Coronary artery (tissue), 2 donors: ENCODE results near the gene NSD1.
"Not testable (repeated sequence)": the region's sequence is repeated elsewhere in the genome, so short reads cannot be mapped to it uniquely, and the experiment has no call there.

Source experiments
- DNase-seq: peaks from one replicate; pipeline ENCODE4 v3.0.0-alpha.2; 2017; ENCODE audit warnings: low spot score
- H3K27ac ChIP-seq, 2 donors: fragments of 200-600 bp; sonication (generic); one replicate each; pipeline ENCODE4 v1.5.1; 2016 to 2019
- H3K4me3 ChIP-seq: fragments of 200-600 bp; sonication (generic); 2 replicates; pipeline ENCODE4 v1.5.1; 2016; ENCODE audit warnings: mild to moderate bottlenecking, moderate library complexity
- CTCF ChIP-seq: fragments of 200-600 bp; sonication (generic); IDR thresholded peaks from one replicate; pipeline ENCODE4 v1.5.1; 2019; ENCODE audit warnings: antibody characterized with exemption

The NSD1 gene

GRCh38 chr5:177141496-177141895 lies 7.9 kb downstream of the NSD1 start:
- DNase-seq: no peak
- Histone ChIP-seq H3K4me3 (no peak overlapping the region), H3K27ac (no peak overlapping the region)
- TF ChIP-seq CTCF: no peak

- TF ChIP-seq CTCF: no peak
- no peak for DNase-seq
- no peak overlapping the region for H3K27ac ChIP-seq
- H3K4me3 ChIP-seq: no peak overlapping the region
These were observed 8.6 kb downstream of the NSD1 start for GRCh38 chr5:177142098-177142611.

GRCh38 chr5:177142778-177143177 lies 9.2 kb downstream of the NSD1 start:
- no peak for TF ChIP-seq CTCF
- Histone ChIP-seq H3K4me3 (no peak overlapping the region), H3K27ac (no peak overlapping the region)
- DNase-seq: no peak

- TF ChIP-seq CTCF: no peak
- Histone ChIP-seq H3K27ac (no peak overlapping the region), H3K4me3 (no peak overlapping the region)
- no peak for DNase-seq
These were observed 13.5 kb downstream of the NSD1 start for GRCh38 chr5:177146891-177147638.

- H3K27ac ChIP-seq, H3K4me3 ChIP-seq, DNase-seq: not testable (repeated sequence)
These were observed 16.5 kb downstream of the NSD1 start for GRCh38 chr5:177150061-177150460.

- no peak for DNase-seq
- Histone ChIP-seq H3K27ac (no peak overlapping the region), H3K4me3 (no peak overlapping the region)
- no peak for TF ChIP-seq CTCF
These were observed 20.6 kb downstream of the NSD1 start for GRCh38 chr5:177154003-177154643.

- no peak overlapping the region for H3K4me3 ChIP-seq
- TF ChIP-seq CTCF: no peak
- no peak for DNase-seq
These were observed 28.8 kb downstream of the NSD1 start for GRCh38 chr5:177162379-177162778.

More at GRCh38 chr5:177162379-177162778, 28.8 kb downstream of the NSD1 start:
- H3K27ac ChIP-seq: no peak overlapping the region
